Stimulated activated CD4-positive, alpha-beta T cell treated with anti-CD3 and anti-CD28 coated beads, Interleukin-4, amount 100 ng/mL, for 4 hours (primary cell): ENCODE measurements around the gene ORMDL3.
"Not testable (repeated sequence)": the region's sequence is repeated elsewhere in the genome, so short reads cannot be mapped to it uniquely, and the experiment has no call there.

Experiments used
- DNase-seq, 2 experiments: peaks; one replicate each; pipeline ENCODE4 v3.0.0-alpha.2; 2020

ORMDL3 gene

GRCh38 chr17:39948489-39948828, 21.1 kb upstream of the ORMDL3 start:
- not testable (repeated sequence) for DNase-seq

GRCh38 chr17:39946551-39947330, 19.3 kb upstream of the ORMDL3 start:
- DNase-seq = no peak

- no peak for DNase-seq
These were observed 17.0 kb upstream of the ORMDL3 start for GRCh38 chr17:39944393-39944711.

GRCh38 chr17:39943702-39944392, 16.4 kb upstream of the ORMDL3 start:
- DNase-seq = no peak

GRCh38 chr17:39939588-39940419, 12.4 kb upstream of the ORMDL3 start:
- peak; percentile 21 to 35 for DNase-seq

- no peak for DNase-seq
These were observed 11.7 kb upstream of the ORMDL3 start for GRCh38 chr17:39939106-39939505.

- no peak for DNase-seq
These were observed 10.9 kb upstream of the ORMDL3 start for GRCh38 chr17:39938140-39938869.

GRCh38 chr17:39937447-39937846, 10.0 kb upstream of the ORMDL3 start:
- DNase-seq = no peak

GRCh38 chr17:39935909-39936308, 8.5 kb upstream of the ORMDL3 start:
- DNase-seq = no peak

GRCh38 chr17:39934324-39934723, 6.9 kb upstream of the ORMDL3 start:
- no peak for DNase-seq

GRCh38 chr17:39933912-39934311, 6.5 kb upstream of the ORMDL3 start:
- DNase-seq = no peak

GRCh38 chr17:39929646-39930407, 2.4 kb upstream of the ORMDL3 start:
- DNase-seq = no peak

GRCh38 chr17:39928858-39929645, 1.7 kb upstream of the ORMDL3 start:
- no peak for DNase-seq

- DNase-seq = no peak
These were observed 792 bp upstream of the ORMDL3 start for GRCh38 chr17:39927929-39928857.

- peak; percentile 45 to 48 for DNase-seq
These were observed 757 bp downstream of the ORMDL3 start for GRCh38 chr17:39926588-39927100.

GRCh38 chr17:39926135-39926587, 1.2 kb downstream of the ORMDL3 start:
- no peak for DNase-seq

GRCh38 chr17:39925282-39926134, 1.9 kb downstream of the ORMDL3 start:
- no peak for DNase-seq

- DNase-seq = no peak
These were observed 2.7 kb downstream of the ORMDL3 start for GRCh38 chr17:39924691-39925055.
